MM.1S (cell line): ENCODE data around the gene ARID4B.

Experiments used
- EZH2 ChIP-seq: fragments of 300-600 bp; sonication (generic); optimal IDR thresholded peaks from 2 replicates; pipeline ENCODE3; 2017; ENCODE audit warnings: low read depth, mild to moderate bottlenecking, antibody characterized with exemption, low read length, mixed read lengths
- EZH2phosphoT487 ChIP-seq: fragments of 300-600 bp; sonication (generic); IDR thresholded peaks from 2 replicates; pipeline ENCODE4 v1.6.1; 2018; ENCODE audit warnings: antibody characterized with exemption, low read length
- TF ChIP-seq, protein P1 (sequence below): fragments of 300-600 bp; sonication (generic); IDR thresholded peaks from 2 replicates; pipeline ENCODE4 v1.5.1; 2016; ENCODE audit warnings: antibody characterized with exemption, low read length, mixed read lengths

DNA sequence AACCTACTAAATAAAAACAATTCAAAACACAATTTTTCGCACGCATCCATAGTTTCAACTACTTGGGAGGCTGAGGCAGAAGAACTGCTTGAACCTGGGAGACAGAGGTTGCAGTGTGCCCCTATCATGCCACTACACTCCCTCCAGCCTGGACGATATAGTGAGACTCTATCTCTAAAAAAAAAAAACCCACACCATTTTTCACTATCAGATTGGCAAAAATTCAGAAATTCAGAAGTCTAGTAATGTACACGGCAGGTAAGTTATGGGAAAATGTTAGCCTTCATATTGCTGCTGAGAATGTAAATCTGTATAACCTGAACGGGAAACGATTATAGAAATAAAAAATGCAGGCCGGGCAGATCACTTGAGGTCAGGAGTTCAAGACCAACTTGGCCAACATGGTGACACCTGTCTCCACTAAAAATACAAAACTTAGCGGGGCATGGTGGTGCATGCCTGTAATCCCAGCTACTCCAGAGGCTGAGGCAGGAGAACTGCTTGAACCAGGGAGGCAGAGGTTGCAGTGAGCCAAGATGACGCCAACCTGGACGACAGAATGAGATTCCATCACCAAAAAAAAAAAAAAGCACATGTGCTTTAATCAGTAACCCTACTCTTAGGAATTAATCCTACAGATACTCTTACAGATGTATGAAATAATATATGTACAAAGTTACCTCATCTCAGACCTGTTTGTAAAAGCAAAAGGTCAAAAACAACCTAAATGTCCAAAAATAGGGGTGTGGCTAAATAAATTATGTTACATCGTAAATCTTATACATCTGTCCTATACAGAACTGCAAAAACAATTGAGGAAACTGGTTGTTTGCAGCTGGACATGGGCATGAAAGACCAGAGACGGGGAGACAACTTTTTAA, 37.9 kb downstream of the ARID4B start:
- TF ChIP-seq EZH2: no peak
- TF ChIP-seq, protein P1, sequence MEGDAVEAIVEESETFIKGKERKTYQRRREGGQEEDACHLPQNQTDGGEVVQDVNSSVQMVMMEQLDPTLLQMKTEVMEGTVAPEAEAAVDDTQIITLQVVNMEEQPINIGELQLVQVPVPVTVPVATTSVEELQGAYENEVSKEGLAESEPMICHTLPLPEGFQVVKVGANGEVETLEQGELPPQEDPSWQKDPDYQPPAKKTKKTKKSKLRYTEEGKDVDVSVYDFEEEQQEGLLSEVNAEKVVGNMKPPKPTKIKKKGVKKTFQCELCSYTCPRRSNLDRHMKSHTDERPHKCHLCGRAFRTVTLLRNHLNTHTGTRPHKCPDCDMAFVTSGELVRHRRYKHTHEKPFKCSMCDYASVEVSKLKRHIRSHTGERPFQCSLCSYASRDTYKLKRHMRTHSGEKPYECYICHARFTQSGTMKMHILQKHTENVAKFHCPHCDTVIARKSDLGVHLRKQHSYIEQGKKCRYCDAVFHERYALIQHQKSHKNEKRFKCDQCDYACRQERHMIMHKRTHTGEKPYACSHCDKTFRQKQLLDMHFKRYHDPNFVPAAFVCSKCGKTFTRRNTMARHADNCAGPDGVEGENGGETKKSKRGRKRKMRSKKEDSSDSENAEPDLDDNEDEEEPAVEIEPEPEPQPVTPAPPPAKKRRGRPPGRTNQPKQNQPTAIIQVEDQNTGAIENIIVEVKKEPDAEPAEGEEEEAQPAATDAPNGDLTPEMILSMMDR: no peak
- no peak for TF ChIP-seq EZH2phosphoT487
